Spleen (tissue), 11 donors: ENCODE measurements around the gene CRISP2. TPM values are rescaled to one million over a fixed set of nuclear protein-coding genes. Genes with fewer than 3 reads are reported as not detected.

ENCODE experiments used
- DNase-seq: peaks from one replicate; pipeline ENCODE4 v3.0.0-alpha.2; 2020
- H3K27ac ChIP-seq, 8 donors: fragments of 200-600 bp; sonication (generic) in 7 of 8; 1 replicate in 4 of 8; 2 replicates in 4 of 8; pipeline versions ENCODE4 v1.5.0 to v1.8.0; 2016 to 2021; ENCODE audit warnings: inconsistent platforms in 4 of 8, mild to moderate bottlenecking in 4 of 8, moderate library complexity in 1 of 8
- H3K27me3 ChIP-seq, 7 donors: fragments of 200-600 bp; sonication (generic) in 6 of 7; replicated peaks in 1 of 7; 1 replicate in 4 of 7; 2 replicates in 3 of 7; pipeline versions ENCODE4 v1.5.0 to v1.8.0; 2016 to 2021; ENCODE audit warnings: inconsistent platforms in 3 of 7, mild to moderate bottlenecking in 1 of 7
- H3K36me3 ChIP-seq, 6 donors: fragments of 200-600 bp; sonication (generic) in 5 of 6; 1 replicate in 4 of 6; 2 replicates in 2 of 6; pipeline versions ENCODE4 v1.5.0 to v1.8.0; 2016 to 2021; ENCODE audit warnings: inconsistent platforms in 2 of 6
- H3K4me1 ChIP-seq, 6 donors: fragments of 200-600 bp; sonication (generic) in 5 of 6; 1 replicate in 3 of 6; 2 replicates in 3 of 6; pipeline versions ENCODE4 v1.5.0 to v1.8.0; 2016 to 2021; ENCODE audit warnings: inconsistent platforms in 3 of 6
- H3K4me3 ChIP-seq, 8 donors: fragments of 200-600 bp; sonication (generic) in 7 of 8; 1 replicate in 4 of 8; 2 replicates in 4 of 8; pipeline versions ENCODE4 v1.5.0 to v1.8.0; 2016 to 2021; ENCODE audit warnings: inconsistent platforms in 4 of 8, mild to moderate bottlenecking in 4 of 8, moderate library complexity in 2 of 8
- H3K9me3 ChIP-seq, 8 donors: fragments of 200-600 bp; sonication (generic) in 7 of 8; 1 replicate in 4 of 8; 2 replicates in 4 of 8; pipeline versions ENCODE4 v1.5.0 to v1.8.0; 2016 to 2021; ENCODE audit warnings: inconsistent platforms in 4 of 8
- CTCF ChIP-seq, 11 experiments: fragments of 200-600 bp in 7 of 11; fragments of 450-650 bp in 4 of 11; sonication (generic) in 4 of 11; IDR thresholded peaks in 8 of 11; conservative IDR thresholded peaks in 3 of 11; 1 replicate in 7 of 11; 2 replicates in 4 of 11; pipeline versions ENCODE4 v1.4.0 to v1.8.0; 2016 to 2021; ENCODE audit warnings: antibody characterized with exemption in 11 of 11, inconsistent platforms in 4 of 11, mild to moderate bottlenecking in 1 of 11
- POLR2A ChIP-seq, 3 donors: fragments of 450-650 bp; IDR thresholded peaks; one replicate each; pipeline ENCODE4 v1.5.1; 2017; ENCODE audit warnings: antibody characterized with exemption in 3 of 3, mild to moderate bottlenecking in 1 of 3
- POLR2AphosphoS5 ChIP-seq, 3 donors: sonication (generic); formaldehyde crosslinking; IDR thresholded peaks; one replicate each; pipeline ENCODE4 v1.5.1; 2017; ENCODE audit warnings: antibody characterized with exemption in 3 of 3
- WGBS, 5 donors: extraction: QIAGEN DNeasy Blood & Tissue Kit in 3 of 5; methylation state at CpG; one replicate each; pipeline versions ENCODE4 v1.1.5 to v1.1.7; 2013 to 2018; 5-methylcytosine and 5-hydroxymethylcytosine counted together
- intact Hi-C: fragments of 100-400 bp; cut with DNase I; formaldehyde crosslinking; loops from one replicate; pipeline ENCODE4 v1.15.0; 2023; ENCODE audit warnings: low total_unique reads
- polyA plus RNA-seq, 3 donors: library from polyadenylated mRNA; stranded (reverse); fragments of 200-250 nt; gene quantifications; one replicate each; pipeline ENCODE4 v1.2.1, GENCODE V29; 2013
- total RNA-seq, 7 donors: library from RNA; depleted of rRNA in 3 of 7; stranded (reverse); fragments of >200 nt in 3 of 7; fragmentation: NEBNext Ultra II Directional in 4 of 7; extraction: Animal tissue kit (Norgen Biotek cat#: 25700) in 4 of 7; gene quantifications; one replicate each; pipeline versions ENCODE4 v1.1.0 to v1.2.1, GENCODE V29; 2016 to 2021
- donor health status: healthy with polysubstance abuse.
- donor health status: DM: no; HTN: no; CAD: no; lungs with moderate emphysema.
- donor health status: DM: no; HTN: no; CAD: no.
- donor health status: Bipolar disorder and iron deficiency.
- donor health status: healthy.
- donor health status: DM: no; HTN: no; CAD: no.
- donor health status: DM: yes; HTN: yes; CAD: no.

Gene CRISP2
- total and polyA plus RNA-seq, 10 donors: 0.26 to 2.5 (median 0.42) TPM; not detected in 6

GRCh38 chr6:49662892-49663261 is 50.5 kb downstream of the CRISP2 start:
- no peak for TF ChIP-seq POLR2A (IDR thresholded peaks at IDR 0.05)
- no peak for TF ChIP-seq CTCF (IDR thresholded peaks at IDR 0.05 in 8 of 11, conservative IDR thresholded peaks at IDR 0.05 in 3 of 11)
- no peak for TF ChIP-seq POLR2AphosphoS5 (IDR thresholded peaks at IDR 0.05)
- DNase-seq: no peak
- intact Hi-C loops: no loop called here
- H3K9me3 ChIP-seq: no peaks in the 10 kb centered on the region
- no peak overlapping the region for H3K4me3 ChIP-seq
- no peaks in the 10 kb centered on the region for H3K36me3 ChIP-seq
- H3K27me3 ChIP-seq: no peaks in the 10 kb centered on the region
- 28 to 64% (median 50%) methylated on average over 1 of the region's 1 CpG for WGBS, 5 donors
- H3K4me1 ChIP-seq: no peaks in the 10 kb centered on the region
- H3K27ac ChIP-seq: no peak overlapping the region

GRCh38 chr6:49662231-49662891 is 51.0 kb downstream of the CRISP2 start:
- H3K4me3 ChIP-seq: no peak overlapping the region
- no peak for TF ChIP-seq POLR2A (IDR thresholded peaks at IDR 0.05)
- no peak for TF ChIP-seq POLR2AphosphoS5 (IDR thresholded peaks at IDR 0.05)
- intact Hi-C loops: no loop called here
- no peak for DNase-seq
- WGBS, 5 donors: 75 to 90% (median 86%) methylated on average over 1 of the region's 1 CpG
- no peaks in the 10 kb centered on the region for H3K4me1 ChIP-seq
- H3K36me3 ChIP-seq: no peaks in the 10 kb centered on the region
- H3K9me3 ChIP-seq: no peaks in the 10 kb centered on the region
- H3K27ac ChIP-seq: no peak overlapping the region
- no peaks in the 10 kb centered on the region for H3K27me3 ChIP-seq

GRCh38 chr6:49653942-49654341 is 59.4 kb downstream of the CRISP2 start:
- Histone ChIP-seq H3K27ac (no peak overlapping the region), H3K4me1 (no peaks in the 10 kb centered on the region), H3K9me3 (no peaks in the 10 kb centered on the region), H3K27me3 (no peaks in the 10 kb centered on the region), H3K4me3 (no peak overlapping the region), H3K36me3 (no peaks in the 10 kb centered on the region)
- no peak for DNase-seq
- TF ChIP-seq CTCF (IDR thresholded peaks at IDR 0.05 in 8 of 11, conservative IDR thresholded peaks at IDR 0.05 in 3 of 11): no peak
- TF ChIP-seq POLR2AphosphoS5 (IDR thresholded peaks at IDR 0.05): no peak
- no peak for TF ChIP-seq POLR2A (IDR thresholded peaks at IDR 0.05)
- intact Hi-C loops: no loop called here
- WGBS, 5 donors: 85 to 94% (median 94%) methylated on average over 1 of the region's 1 CpG

GRCh38 chr6:49653438-49653837 is 59.9 kb downstream of the CRISP2 start:
- WGBS, 5 donors: 70 to 82% (median 78%) methylated on average over 2 of the region's 2 CpGs
- no peaks in the 10 kb centered on the region for H3K4me1 ChIP-seq
- no peaks in the 10 kb centered on the region for H3K36me3 ChIP-seq
- H3K27ac ChIP-seq: no peak overlapping the region
- H3K27me3 ChIP-seq: no peaks in the 10 kb centered on the region
- no peaks in the 10 kb centered on the region for H3K9me3 ChIP-seq
- intact Hi-C loops: no loop called here
- DNase-seq: no peak
- TF ChIP-seq POLR2A (IDR thresholded peaks at IDR 0.05) (no peak), POLR2AphosphoS5 (IDR thresholded peaks at IDR 0.05) (no peak), CTCF (IDR thresholded peaks at IDR 0.05 in 8 of 11, conservative IDR thresholded peaks at IDR 0.05 in 3 of 11) (no peak)
- H3K4me3 ChIP-seq: no peak overlapping the region
